22Rv1 (cell line): Measurements from ENCODE around the gene TRAF1.

Experiments used
- H3K27ac ChIP-seq: fragments of 450-650 bp; 2 replicates; pipeline ENCODE4 v1.5.1; 2017
- CTCF ChIP-seq: fragments of 450-650 bp; IDR thresholded peaks from 2 replicates; pipeline ENCODE4 v1.5.1; 2017; ENCODE audit warnings: mild to moderate bottlenecking
- ZFX ChIP-seq: fragments of 450-650 bp; IDR thresholded peaks from 2 replicates; pipeline ENCODE4 v1.6.1; 2017; ENCODE audit warnings: antibody characterized with exemption, borderline replicate concordance

Gene TRAF1

GRCh38 chr9:120889606-120890271 is 36.9 kb downstream of the TRAF1 start:
- TF ChIP-seq CTCF (no peak), ZFX (no peak)
- no peak overlapping the region for H3K27ac ChIP-seq

GRCh38 chr9:120888626-120889025 is 38.0 kb downstream of the TRAF1 start:
- no peak overlapping the region for H3K27ac ChIP-seq
- no peak for TF ChIP-seq CTCF

GRCh38 chr9:120886490-120886967 is 40.1 kb downstream of the TRAF1 start:
- TF ChIP-seq ZFX (no peak), CTCF (no peak)
- no peak overlapping the region for H3K27ac ChIP-seq

GRCh38 chr9:120885958-120886357 is 40.6 kb downstream of the TRAF1 start:
- no peak for TF ChIP-seq ZFX
- TF ChIP-seq CTCF: no peak
- H3K27ac ChIP-seq: no peak overlapping the region

- no peak overlapping the region for H3K27ac ChIP-seq
- TF ChIP-seq CTCF: no peak
- no peak for TF ChIP-seq ZFX
These were observed 41.1 kb downstream of the TRAF1 start for GRCh38 chr9:120885457-120885856.

GRCh38 chr9:120883608-120883996 is 43.0 kb downstream of the TRAF1 start:
- TF ChIP-seq CTCF: no peak
- no peak for TF ChIP-seq ZFX
- no peak overlapping the region for H3K27ac ChIP-seq

- TF ChIP-seq ZFX: no peak
- no peak for TF ChIP-seq CTCF
- no peak overlapping the region for H3K27ac ChIP-seq
These were observed 43.5 kb downstream of the TRAF1 start for GRCh38 chr9:120882935-120883607.
